Muscle of leg (tissue), 11 donors: Measurements from ENCODE around the gene WASF3. TPM values are rescaled to one million over a fixed set of nuclear protein-coding genes. Genes with fewer than 3 reads are reported as not detected.
A peak's percentile ranks its signal among the peaks of the same experiment; 100 is the strongest.

Source experiments
- DNase-seq: peaks from one replicate; pipeline ENCODE4 v3.0.0; 2013
- H3K27ac ChIP-seq: one replicate; pipeline ENCODE4 v1.5.1; 2013; ENCODE audit warnings: mild to moderate bottlenecking, low read length, control low read depth
- H3K27me3 ChIP-seq: one replicate; pipeline ENCODE4 v1.6.1; 2013; ENCODE audit warnings: low read length; ENCODE audit not compliant: control insufficient read depth, insufficient read depth
- H3K36me3 ChIP-seq: one replicate; pipeline ENCODE4 v1.6.1; 2013; ENCODE audit warnings: low read length; ENCODE audit not compliant: control insufficient read depth, insufficient read depth
- H3K4me1 ChIP-seq: one replicate; pipeline ENCODE4 v1.6.1; 2013; ENCODE audit warnings: low read length; ENCODE audit not compliant: control insufficient read depth, insufficient read depth
- H3K4me3 ChIP-seq: one replicate; pipeline ENCODE4 v1.5.1; 2013; ENCODE audit warnings: low read length, control low read depth
- H3K9me3 ChIP-seq: replicated peaks from 2 replicates; pipeline ENCODE4 v1.6.1; 2013; ENCODE audit warnings: low read depth, low read length; ENCODE audit not compliant: control insufficient read depth
- WGBS: methylation state at CpG from one replicate; pipeline ENCODE4 v1.1.5; 2013; ENCODE audit warnings: missing lambda C conversion rate; ENCODE audit not compliant: insufficient coverage; 5-methylcytosine and 5-hydroxymethylcytosine counted together
- polyA plus RNA-seq, 8 donors: library from polyadenylated mRNA; unstranded; fragments of 120-200 nt; gene quantifications; one replicate each; pipeline versions ENCODE4 v1.2.1 to v1.2.3, GENCODE V29; 2013; ENCODE audit warnings: inconsistent platforms in 1 of 8, low replicate concordance in 1 of 8; ENCODE audit not compliant: insufficient read length in 8 of 8, insufficient read depth in 1 of 8
- total RNA-seq: library from RNA; stranded (reverse); fragments of 120-200 nt; gene quantifications from one replicate; pipeline ENCODE4 v1.2.4, GENCODE V29; 2013

WASF3 gene
- total and polyA plus RNA-seq, 9 donors, result 6.2 to 14.7 (median 12.0) TPM

GRCh38 chr13:26585136-26585535 is 27.7 kb downstream of the WASF3 start:
- WGBS, result no CpG with 5 or more reads among the region's 1 CpG
- Histone ChIP-seq H3K27me3 (no peaks in the 10 kb centered on the region), H3K9me3 (no peaks in the 10 kb centered on the region), H3K36me3 (no peaks in the 10 kb centered on the region), H3K4me1 (no peaks in the 10 kb centered on the region), H3K4me3 (no peak overlapping the region), H3K27ac (no peak overlapping the region)
- DNase-seq, result no peak

GRCh38 chr13:26587251-26587650 is 29.8 kb downstream of the WASF3 start:
- no peak for DNase-seq
- H3K4me1 ChIP-seq, result no peaks in the 10 kb centered on the region
- H3K4me3 ChIP-seq, result no peak overlapping the region
- H3K27me3 ChIP-seq, result no peaks in the 10 kb centered on the region
- no peaks in the 10 kb centered on the region for H3K36me3 ChIP-seq
- no peak overlapping the region for H3K27ac ChIP-seq
- no peaks in the 10 kb centered on the region for H3K9me3 ChIP-seq

GRCh38 chr13:26589226-26589625 is 31.7 kb downstream of the WASF3 start:
- Histone ChIP-seq H3K36me3 (no peaks in the 10 kb centered on the region), H3K4me3 (no peak overlapping the region), H3K4me1 (no peaks in the 10 kb centered on the region), H3K27me3 (no peaks in the 10 kb centered on the region), H3K27ac (no peak overlapping the region), H3K9me3 (no peaks in the 10 kb centered on the region)
- no CpG with 5 or more reads among the region's 1 CpG for WGBS
- no peak for DNase-seq

- H3K27me3 ChIP-seq, result no peaks in the 10 kb centered on the region
- no peaks in the 10 kb centered on the region for H3K9me3 ChIP-seq
- no peaks in the 10 kb centered on the region for H3K4me1 ChIP-seq
- H3K27ac ChIP-seq, result no peak overlapping the region
- no peak overlapping the region for H3K4me3 ChIP-seq
- no CpG with 5 or more reads among the region's 1 CpG for WGBS
- no peaks in the 10 kb centered on the region for H3K36me3 ChIP-seq
- peak; percentile 37 for DNase-seq
Measured at GRCh38 chr13:26589754-26590153, 32.3 kb downstream of the WASF3 start.

- Histone ChIP-seq H3K36me3 (no peaks in the 10 kb centered on the region), H3K4me1 (no peaks in the 10 kb centered on the region), H3K9me3 (no peaks in the 10 kb centered on the region), H3K27me3 (no peaks in the 10 kb centered on the region), H3K27ac (no peak overlapping the region), H3K4me3 (no peak overlapping the region)
- WGBS, result no CpG with 5 or more reads among the region's 2 CpGs
- no peak for DNase-seq
Measured at GRCh38 chr13:26590379-26590778, 32.9 kb downstream of the WASF3 start.

- Histone ChIP-seq H3K27me3 (no peaks in the 10 kb centered on the region), H3K4me1 (no peaks in the 10 kb centered on the region), H3K27ac (no peak overlapping the region), H3K4me3 (no peak overlapping the region), H3K36me3 (no peaks in the 10 kb centered on the region), H3K9me3 (peaks cover 3% of the 10 kb centered on the region)
- no peak for DNase-seq
- 63% methylated on average over 4 of the region's 4 CpGs for WGBS
Measured at GRCh38 chr13:26590951-26591350, 33.5 kb downstream of the WASF3 start.

GRCh38 chr13:26591672-26592071 is 34.2 kb downstream of the WASF3 start:
- no peaks in the 10 kb centered on the region for H3K4me1 ChIP-seq
- WGBS, result 76% methylated on average over 3 of the region's 7 CpGs
- no peak for DNase-seq
- H3K27ac ChIP-seq, result no peak overlapping the region
- no peaks in the 10 kb centered on the region for H3K27me3 ChIP-seq
- peaks cover 7% of the 10 kb centered on the region for H3K9me3 ChIP-seq
- no peaks in the 10 kb centered on the region for H3K36me3 ChIP-seq
- no peak overlapping the region for H3K4me3 ChIP-seq

- no peaks in the 10 kb centered on the region for H3K36me3 ChIP-seq
- WGBS, result no CpG with 5 or more reads among the region's 1 CpG
- no peak overlapping the region for H3K4me3 ChIP-seq
- peaks cover 9% of the 10 kb centered on the region for H3K9me3 ChIP-seq
- H3K27me3 ChIP-seq, result no peaks in the 10 kb centered on the region
- no peak for DNase-seq
- H3K4me1 ChIP-seq, result no peaks in the 10 kb centered on the region
- H3K27ac ChIP-seq, result no peak overlapping the region
Measured at GRCh38 chr13:26593661-26594060, 36.2 kb downstream of the WASF3 start.

GRCh38 chr13:26594363-26594762 is 36.9 kb downstream of the WASF3 start:
- H3K9me3 ChIP-seq, result peaks cover 9% of the 10 kb centered on the region
- no peak overlapping the region for H3K27ac ChIP-seq
- H3K4me3 ChIP-seq, result no peak overlapping the region
- no peaks in the 10 kb centered on the region for H3K36me3 ChIP-seq
- no peak for DNase-seq
- no peaks in the 10 kb centered on the region for H3K4me1 ChIP-seq
- 71% methylated on average over 8 of the region's 8 CpGs for WGBS
- H3K27me3 ChIP-seq, result no peaks in the 10 kb centered on the region

- H3K9me3 ChIP-seq, result peaks cover 9% of the 10 kb centered on the region
- H3K27me3 ChIP-seq, result no peaks in the 10 kb centered on the region
- H3K4me1 ChIP-seq, result no peaks in the 10 kb centered on the region
- no peaks in the 10 kb centered on the region for H3K36me3 ChIP-seq
- no CpG with 5 or more reads among the region's 2 CpGs for WGBS
- no peak for DNase-seq
- H3K4me3 ChIP-seq, result no peak overlapping the region
- H3K27ac ChIP-seq, result no peak overlapping the region
Measured at GRCh38 chr13:26596458-26596857, 39.0 kb downstream of the WASF3 start.

GRCh38 chr13:26599403-26599802 is 41.9 kb downstream of the WASF3 start:
- Histone ChIP-seq H3K36me3 (no peaks in the 10 kb centered on the region), H3K27ac (no peak overlapping the region), H3K9me3 (peaks cover 9% of the 10 kb centered on the region), H3K27me3 (no peaks in the 10 kb centered on the region), H3K4me1 (no peaks in the 10 kb centered on the region), H3K4me3 (no peak overlapping the region)
- WGBS, result no CpG with 5 or more reads among the region's 1 CpG
- no peak for DNase-seq
